Forelimb muscle (tissue), 1 donor: ENCODE data around the gene SEMA3D. TPM values are rescaled to one million over a fixed set of nuclear protein-coding genes. Genes with fewer than 3 reads are reported as not detected.

ENCODE experiments used
- DNase-seq: peaks from one replicate; pipeline ENCODE4 v3.0.0-alpha.2; 2013; ENCODE audit warnings: low read depth
- polyA plus RNA-seq: library from polyadenylated mRNA; unstranded; fragments of 120-200 nt; gene quantifications from one replicate; pipeline ENCODE4 v1.2.1, GENCODE V29; 2013; ENCODE audit not compliant: insufficient read length

SEMA3D gene
- polyA plus RNA-seq = 11.0 TPM

- no peak for DNase-seq
Measured at GRCh38 chr7:85186521-85187241, at the start of gene SEMA3D. SEMA3D (minus strand) TSS chr7:85187056; CDS start chr7:85121891, 65,165 bp downstream.

GRCh38 chr7:85234730-85235129 lies 47.9 kb upstream of the SEMA3D start:
- DNase-seq = no peak

GRCh38 chr7:85232068-85232467 lies 45.2 kb upstream of the SEMA3D start:
- no peak for DNase-seq

DNA sequence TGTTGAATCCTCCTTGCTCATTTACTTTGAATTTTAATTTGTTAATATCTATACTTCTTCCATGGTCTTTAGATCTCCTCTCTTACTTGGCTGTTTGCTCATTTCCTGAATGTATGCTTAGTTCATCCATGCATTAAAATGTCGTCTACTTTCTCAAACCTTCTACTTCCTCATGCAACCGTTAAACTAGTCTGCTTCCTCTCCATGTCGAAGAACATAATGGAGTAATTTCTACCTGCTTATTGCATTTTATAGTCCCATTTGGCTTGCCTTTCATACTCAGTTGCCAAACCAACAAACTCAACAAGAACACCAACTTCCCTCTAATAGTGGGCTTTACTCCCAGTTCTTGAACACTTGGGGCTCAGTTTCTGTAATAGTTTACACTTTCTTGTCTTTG lies 43.8 kb upstream of the SEMA3D start:
- DNase-seq = no peak

DNA sequence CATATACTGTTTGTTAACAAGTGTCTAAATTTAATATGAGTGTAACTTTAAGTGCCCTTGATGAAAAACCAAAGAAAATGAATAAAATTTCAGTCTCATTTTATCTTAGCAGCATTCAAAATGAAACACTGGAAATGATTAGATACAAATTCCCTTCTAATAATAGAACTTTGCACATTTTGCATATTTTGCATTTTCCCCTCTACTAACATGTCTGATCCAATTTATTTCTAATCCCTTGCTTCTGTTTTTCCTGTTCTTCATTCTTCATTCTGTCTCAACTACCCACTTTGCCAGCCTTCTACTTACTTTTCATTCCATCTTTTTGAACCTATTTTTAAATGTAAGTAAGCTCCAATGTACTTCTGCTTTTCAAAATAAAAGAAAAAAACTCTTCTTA lies 42.7 kb upstream of the SEMA3D start:
- no peak for DNase-seq

DNA sequence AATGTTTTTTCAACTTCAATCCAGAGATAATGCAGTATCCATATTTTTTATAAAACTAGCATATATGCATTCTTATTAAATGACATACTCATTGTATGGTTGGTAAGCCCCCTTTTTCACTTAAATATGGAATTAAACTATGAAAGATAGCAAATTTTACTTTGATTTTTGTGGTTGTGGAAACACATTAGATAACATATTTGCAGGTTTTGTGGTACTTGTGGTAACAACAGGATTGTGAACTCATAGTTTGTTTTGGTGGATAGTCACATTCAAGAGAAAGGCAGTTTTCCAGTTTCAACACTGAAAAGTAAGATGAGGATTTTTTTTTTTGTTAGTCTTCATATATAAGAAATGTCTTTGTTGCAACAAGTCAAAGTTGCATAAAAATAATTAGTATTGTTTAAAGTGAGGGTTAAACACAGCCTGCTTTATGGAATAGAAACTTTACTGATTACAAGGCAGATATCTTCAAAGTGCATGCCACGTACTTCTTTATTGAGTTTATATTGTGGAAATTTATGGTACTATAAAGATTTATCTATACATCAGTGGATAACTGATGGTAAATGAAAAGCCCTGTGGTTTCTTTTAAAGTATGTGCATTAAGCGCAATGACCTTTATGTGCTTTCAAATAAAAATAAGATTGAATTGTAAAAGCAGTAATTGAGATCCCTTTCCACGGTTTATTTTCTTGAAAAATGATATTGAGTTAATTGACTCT lies 39.7 kb upstream of the SEMA3D start:
- DNase-seq = no peak

DNA sequence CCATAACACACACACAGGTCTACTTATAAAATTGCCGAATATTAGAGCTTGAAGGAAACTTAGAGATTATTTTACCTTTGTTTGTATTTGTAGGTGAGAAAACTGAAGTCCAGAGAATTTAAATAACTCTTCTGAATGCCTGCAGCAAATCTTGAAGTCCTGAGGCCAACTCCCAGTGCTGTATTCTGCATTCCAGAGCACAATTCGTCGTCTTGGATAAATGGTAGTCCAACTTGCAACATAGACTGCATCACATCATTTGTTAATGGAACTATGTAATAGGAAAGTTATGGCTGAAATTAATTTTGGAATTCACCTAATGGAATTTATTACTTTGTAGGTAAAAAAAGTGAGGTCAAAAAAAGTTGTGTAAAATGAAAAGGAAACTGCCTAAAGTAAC lies 37.3 kb upstream of the SEMA3D start:
- DNase-seq = no peak

- no peak for DNase-seq
Measured at GRCh38 chr7:85222522-85222921, 35.7 kb upstream of the SEMA3D start.

- DNase-seq = no peak
Measured at GRCh38 chr7:85221796-85222195, 34.9 kb upstream of the SEMA3D start.

DNA sequence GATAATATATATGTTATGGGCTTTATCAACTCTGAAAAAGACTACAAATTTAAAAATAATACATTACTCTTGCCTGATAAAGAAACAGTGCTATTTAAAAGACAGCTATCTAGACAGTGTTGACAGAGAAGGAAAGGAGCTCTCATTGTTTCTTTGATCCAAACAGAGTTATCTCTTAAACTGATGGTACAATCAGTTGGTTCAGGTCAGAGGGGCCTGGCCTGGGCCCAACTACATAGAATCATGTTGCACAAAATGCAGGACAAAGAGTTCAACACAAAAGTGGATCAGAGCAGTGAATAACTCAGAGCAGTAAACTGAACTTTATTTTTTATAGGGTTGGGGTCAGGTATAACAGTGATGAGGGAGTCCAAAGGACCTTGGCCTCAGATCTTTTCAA lies 33.8 kb upstream of the SEMA3D start:
- DNase-seq = no peak

GRCh38 chr7:85220023-85220422 lies 33.2 kb upstream of the SEMA3D start:
- no peak for DNase-seq

- DNase-seq = no peak
Measured at GRCh38 chr7:85217085-85217484, 30.2 kb upstream of the SEMA3D start.

DNA sequence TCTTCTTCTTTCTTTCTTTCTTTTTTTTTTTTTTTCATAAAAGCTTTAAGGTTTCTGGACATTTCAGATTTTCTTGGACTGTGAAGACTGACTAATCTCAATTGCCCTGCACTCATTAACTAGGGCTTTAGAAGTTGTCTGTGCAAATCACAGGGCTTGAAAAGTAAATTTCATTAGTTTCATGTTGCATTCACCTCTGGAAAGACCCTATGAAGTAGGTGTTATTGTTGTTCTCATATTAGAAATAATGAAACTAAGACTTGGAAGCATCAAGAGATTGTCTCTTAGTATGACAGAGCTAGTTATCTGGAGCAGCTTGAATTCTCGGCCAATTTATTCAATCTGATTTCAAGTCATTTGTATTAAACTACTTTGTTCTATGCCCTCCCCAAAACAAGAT lies 28.2 kb upstream of the SEMA3D start:
- no peak for DNase-seq

DNA sequence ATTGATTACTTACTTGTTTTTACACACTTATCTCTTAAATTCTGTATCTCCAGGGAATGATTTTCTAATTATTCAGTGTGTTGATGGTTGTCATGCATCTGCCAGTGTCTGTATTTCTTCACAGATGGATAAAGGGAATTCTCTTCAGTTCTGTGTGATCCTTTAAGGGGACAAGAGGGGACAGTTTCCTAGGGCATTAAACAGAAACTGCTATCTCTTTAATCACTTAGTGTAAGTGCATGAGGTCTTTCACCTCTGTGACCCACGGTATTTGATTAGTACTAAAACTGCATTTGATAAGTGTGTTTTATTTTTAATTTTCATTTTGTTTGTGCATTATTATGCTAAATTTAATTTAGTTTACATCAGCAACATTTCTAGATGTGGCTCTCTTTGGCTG lies 26.6 kb upstream of the SEMA3D start:
- no peak for DNase-seq

DNA sequence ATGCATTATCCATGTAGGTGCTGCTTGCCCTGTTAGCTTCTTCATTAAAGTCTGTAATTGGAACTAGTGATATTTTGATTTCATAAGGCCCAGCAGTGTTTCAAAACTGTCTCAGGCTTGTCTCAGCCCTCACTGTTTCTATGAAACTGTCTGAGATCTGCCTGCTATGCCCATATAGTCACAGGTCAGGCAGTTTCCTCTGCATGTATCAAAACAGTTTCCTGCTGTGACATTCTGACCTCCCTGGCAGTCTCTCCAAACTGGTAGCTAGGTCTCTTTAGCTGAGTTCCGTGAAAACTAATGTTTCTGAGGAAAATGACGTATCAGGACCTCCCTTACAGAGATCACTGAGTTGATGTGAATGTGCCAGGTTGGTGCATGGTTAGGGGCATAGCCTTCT lies 18.9 kb upstream of the SEMA3D start:
- no peak for DNase-seq

- DNase-seq = no peak
Measured at GRCh38 chr7:85204496-85204895, 17.6 kb upstream of the SEMA3D start.

DNA sequence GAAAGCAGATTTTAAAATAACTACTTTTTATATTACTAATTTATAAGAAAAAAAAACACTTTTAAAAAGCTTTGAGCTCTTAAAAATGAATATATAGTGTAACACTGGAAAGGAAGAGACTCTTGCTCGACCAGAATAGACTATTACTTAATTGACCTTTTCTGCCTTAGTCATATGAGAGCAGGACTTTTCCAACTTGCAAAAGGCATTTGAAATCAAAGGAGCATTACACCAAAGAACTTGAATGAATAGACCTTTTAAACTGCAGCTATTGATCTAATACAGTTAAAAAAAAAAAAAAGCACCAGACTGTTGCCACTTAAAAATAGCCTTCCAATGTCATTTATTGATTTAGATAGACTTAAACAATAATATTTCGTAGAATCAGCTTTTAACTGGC lies 17.2 kb upstream of the SEMA3D start:
- DNase-seq = no peak

DNA sequence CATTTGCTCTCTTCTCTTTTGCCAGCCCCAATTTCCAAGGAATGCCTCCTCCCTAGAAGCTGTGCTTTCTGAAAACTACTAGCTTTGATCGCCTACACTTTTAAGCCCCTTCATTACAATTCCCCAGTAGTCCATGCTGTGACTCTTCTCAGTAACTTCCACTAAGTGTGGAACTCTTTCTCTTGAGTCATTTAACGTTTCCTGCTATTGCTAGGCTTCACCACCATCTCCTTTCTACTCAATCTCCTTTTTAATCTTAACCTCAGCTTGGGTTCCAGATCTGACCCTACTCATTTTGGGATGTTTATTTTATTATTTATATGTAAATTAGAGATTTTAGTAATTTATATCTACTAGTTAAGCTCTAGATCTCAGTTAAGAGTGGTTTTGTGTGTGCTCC lies 14.4 kb upstream of the SEMA3D start:
- DNase-seq = no peak

- no peak for DNase-seq
Measured at GRCh38 chr7:85196696-85197095, 9.8 kb upstream of the SEMA3D start.

DNA sequence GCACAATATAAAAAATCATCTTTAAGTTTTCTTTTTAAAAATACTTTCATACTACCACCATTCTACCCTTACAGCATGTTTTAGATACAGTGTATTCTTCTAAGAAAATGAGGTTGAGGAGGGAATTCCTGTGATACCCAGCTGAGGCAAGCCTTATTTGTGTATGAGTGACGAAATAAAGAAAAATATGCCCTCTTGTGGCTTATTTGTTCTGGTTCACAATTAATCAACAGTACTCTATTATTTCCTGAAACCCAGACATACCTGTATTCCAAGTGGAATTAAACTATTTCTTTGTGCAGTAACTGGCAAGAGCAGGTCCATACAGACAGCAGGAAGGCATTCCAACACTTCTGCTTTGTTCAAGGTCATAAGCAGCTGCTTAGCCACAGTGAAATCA lies 4.5 kb upstream of the SEMA3D start:
- no peak for DNase-seq

DNA sequence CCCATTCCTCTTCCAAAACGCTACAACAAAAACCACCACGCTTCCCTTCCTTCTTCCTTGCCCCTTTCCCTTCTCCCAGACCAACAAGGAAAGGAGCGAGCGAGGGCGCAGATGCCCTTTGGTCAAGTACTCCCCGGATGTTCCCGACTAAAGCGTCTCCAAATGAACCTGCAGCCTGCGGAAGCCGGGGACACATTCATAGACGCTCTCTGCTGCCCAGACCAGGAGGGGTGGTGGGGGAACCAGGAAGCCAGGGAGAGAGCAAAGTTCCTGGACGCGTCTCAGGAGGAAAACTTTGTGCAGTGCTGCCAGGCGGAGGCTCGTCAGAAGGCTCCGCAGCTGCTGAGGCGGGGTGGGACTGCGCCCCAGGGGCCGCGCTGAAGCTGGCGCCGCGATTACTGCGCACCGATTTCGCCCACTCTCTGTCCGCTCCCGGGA lies 754 bp downstream of the SEMA3D start:
- DNase-seq = no peak

DNA sequence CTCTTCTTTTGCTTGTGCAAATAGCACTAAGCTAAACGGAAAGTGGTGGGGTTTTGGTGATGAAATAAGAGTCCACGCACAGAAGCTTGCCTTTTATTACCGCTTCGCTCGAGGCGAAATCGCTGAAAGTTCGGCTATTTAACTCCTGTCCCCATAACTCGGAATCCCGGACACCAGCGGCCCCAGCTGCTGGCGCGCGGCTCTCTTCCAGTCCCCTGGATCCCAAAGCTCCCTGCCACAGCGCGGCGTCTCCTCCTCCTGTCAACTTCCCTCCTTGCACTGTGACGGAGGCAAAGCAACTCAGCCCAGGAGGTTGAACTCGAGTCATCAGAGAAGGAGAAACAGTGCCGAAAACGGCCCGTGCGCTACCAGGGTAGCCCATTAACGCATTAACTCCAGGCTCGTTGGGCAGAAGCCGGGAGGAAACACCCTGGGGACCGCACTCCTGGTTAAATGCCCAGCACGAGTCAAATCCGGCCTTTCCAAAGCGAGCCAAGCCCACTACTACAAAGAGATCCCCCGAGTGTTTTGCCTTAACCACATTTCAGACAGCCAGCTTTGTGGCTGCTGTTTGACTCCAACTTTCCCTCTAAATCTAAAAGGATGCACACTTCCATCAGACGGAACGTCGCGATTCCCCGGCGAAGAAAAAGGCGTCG lies 1.3 kb downstream of the SEMA3D start:
- no peak for DNase-seq
